ENCODE results near the gene SH3RF1.

- no peak for TF ChIP-seq CTCF (IDR thresholded peaks at IDR 0.05 in 2 of 3, conservative IDR thresholded peaks at IDR 0.05 in 1 of 3; ENCODE audit: borderline replicate concordance in 1 of 3, insufficient read depth in 1 of 3, low read depth in 2 of 3, low read length in 2 of 3)
- no peak for TF ChIP-seq POLR2A (IDR thresholded peaks at IDR 0.05; ENCODE audit: borderline replicate concordance, extremely low read depth, insufficient read depth, insufficient read length)
- no peak for TF ChIP-seq EZH2 (IDR thresholded peaks at IDR 0.05)
- no peak for TF ChIP-seq YY1 (IDR thresholded peaks at IDR 0.05; ENCODE audit: extremely low read depth, insufficient replicate concordance, low read depth, low read length)
- no peak for TF ChIP-seq EZH2phosphoT487 (IDR thresholded peaks at IDR 0.05; ENCODE audit: borderline replicate concordance)
- no peak for TF ChIP-seq JUND (IDR thresholded peaks at IDR 0.05)
- no peak for TF ChIP-seq ATF3 (IDR thresholded peaks at IDR 0.05)
Measured at GRCh38 chr4:169060391-169061091, 210.2 kb downstream of the SH3RF1 start.
